H1 (cell line): Measurements from ENCODE around the gene GPT2. TPM values are rescaled to one million over a fixed set of nuclear protein-coding genes. Genes with fewer than 3 reads are reported as not detected.

Experiments used
- PHF8 ChIP-seq: fragments of 200-600 bp; sonication (generic); conservative IDR thresholded peaks from 2 replicates; pipeline ENCODE4 v1.7.1; 2012; ENCODE audit warnings: low read depth, mild to moderate bottlenecking, inconsistent platforms, low read length, moderate library complexity
- polyA plus RNA-seq, 7 experiments: library from polyadenylated mRNA; depleted of rRNA in 3 of 7; stranded (reverse) in 5 of 7; unstranded in 2 of 7; fragments of >200 nt in 5 of 7; fragments of 200-250 nt in 2 of 7; gene quantifications; 1 replicate in 5 of 7; 2 replicates in 1 of 7; 4 replicates in 1 of 7; pipeline versions ENCODE4 v1.2.1 to v1.2.3, GENCODE V29; 2011 to 2013; ENCODE audit warnings: missing spikeins in 2 of 7, mixed read lengths in 2 of 7
- total RNA-seq: library from RNA; stranded (reverse); fragmentation: NEBNext Ultra II Directional; extraction: Animal tissue kit (Norgen Biotek cat#: 25700); gene quantifications from 2 replicates; pipeline ENCODE4 v1.2.1, GENCODE V29; 2021

Gene GPT2
- total and polyA plus RNA-seq, 2 of the 8 experiments (the other 6 are each of a cell fraction or from before 2014, with no cell fraction given): 71.6 to 94.1 TPM

- TF ChIP-seq PHF8: no peak
Observed at GRCh38 chr16:46970089-46970488, 85.9 kb downstream of the GPT2 start (continued).
